Pancreas (tissue), 10 donors: Measurements from ENCODE around the gene NHLRC4. TPM values are rescaled to one million over a fixed set of nuclear protein-coding genes. Genes with fewer than 3 reads are reported as not detected.
"Not testable (repeated sequence)": the region's sequence is repeated elsewhere in the genome, so short reads cannot be mapped to it uniquely, and the experiment has no call there.

Experiments used
- ATAC-seq, 4 donors: fragments of 200-7000 bp; cut with Tn5 transposase; one replicate each; pipeline versions ENCODE4 v1.8.0 to v1.9.1; 2020; ENCODE audit warnings: mild to moderate bottlenecking in 4 of 4, moderate library complexity in 4 of 4
- DNase-seq, 6 donors: peaks; one replicate each; pipeline ENCODE4 v3.0.0-alpha.2; 2020
- FAIRE-seq: peaks from 2 replicates; lab custom pipeline; 2012; peaks lifted over from hg19 to GRCh38; lab: Jason Lieb, UNC
- H3K27ac ChIP-seq, 4 donors: fragments of 200-600 bp; sonication (generic); 1 replicate in 3 of 4; 2 replicates in 1 of 4; pipeline versions ENCODE4 v1.5.0 to v1.8.0; 2020
- H3K27me3 ChIP-seq, 4 donors: fragments of 200-600 bp; one replicate each; pipeline ENCODE4 v1.8.0; 2021
- H3K36me3 ChIP-seq, 3 donors: fragments of 200-600 bp; sonication (generic) in 1 of 3; one replicate each; pipeline versions ENCODE4 v1.5.0 to v1.8.0; 2020 to 2021
- H3K4me1 ChIP-seq, 3 donors: fragments of 200-600 bp; one replicate each; pipeline ENCODE4 v1.8.0; 2021
- H3K4me3 ChIP-seq, 4 donors: fragments of 200-600 bp; sonication (generic) in 2 of 4; one replicate each; pipeline versions ENCODE4 v1.5.0 to v1.8.0; 2020 to 2021
- H3K9me3 ChIP-seq, 4 donors: fragments of 200-600 bp; one replicate each; pipeline ENCODE4 v1.8.0; 2021
- WGBS, 2 donors: extraction: QIAGEN DNeasy Blood & Tissue Kit; methylation state at CpG; one replicate each; pipeline ENCODE4 v1.1.7; 2013; 5-methylcytosine and 5-hydroxymethylcytosine counted together
- intact Hi-C, 3 donors: fragments of 100-400 bp; cut with DNase I; formaldehyde crosslinking; loops; one replicate each; pipeline versions ENCODE4 v1.11.1 to v1.14.2; 2022
- polyA plus RNA-seq, 2 donors: library from polyadenylated mRNA; stranded (reverse); fragments of 200-250 nt; gene quantifications; one replicate each; pipeline ENCODE4 v1.2.3, GENCODE V29; 2013
- total RNA-seq, 6 donors: library from RNA; stranded (reverse); fragmentation: NEBNext Ultra II Directional in 4 of 6; extraction: Animal tissue kit (Norgen Biotek cat#: 25700) in 4 of 6; gene quantifications; one replicate each; pipeline versions ENCODE4 v1.2.1 to v1.2.4, GENCODE V29; 2021 to 2023
- TF ChIP-seq, protein P1 (sequence below), 4 donors: fragments of 200-600 bp; sonication (generic) in 3 of 4; IDR thresholded peaks; one replicate each; pipeline versions ENCODE4 v1.5.0 to v1.8.0; 2021; ENCODE audit warnings: antibody characterized with exemption in 4 of 4
- donor health status: healthy with polysubstance abuse.
- donor health status: DM: no; HTN: no; CAD: no; lungs with moderate emphysema.
- donor health status: DM: no; HTN: no; CAD: no.
- donor health status: control.
- donor health status: control.
- donor health status: Bipolar disorder and iron deficiency.
- donor health status: DM: yes; HTN: yes; CAD: no.
- donor health status: DM: no; HTN: no; CAD: no.
- donor health status: DM: no; HTN: no; CAD: no.
- donor health status: DM: yes; HTN: yes; CAD: no.

NHLRC4 gene
- total and polyA plus RNA-seq, 8 donors, result 0.05 to 0.28 (median 0.14) TPM; not detected in 2

DNA sequence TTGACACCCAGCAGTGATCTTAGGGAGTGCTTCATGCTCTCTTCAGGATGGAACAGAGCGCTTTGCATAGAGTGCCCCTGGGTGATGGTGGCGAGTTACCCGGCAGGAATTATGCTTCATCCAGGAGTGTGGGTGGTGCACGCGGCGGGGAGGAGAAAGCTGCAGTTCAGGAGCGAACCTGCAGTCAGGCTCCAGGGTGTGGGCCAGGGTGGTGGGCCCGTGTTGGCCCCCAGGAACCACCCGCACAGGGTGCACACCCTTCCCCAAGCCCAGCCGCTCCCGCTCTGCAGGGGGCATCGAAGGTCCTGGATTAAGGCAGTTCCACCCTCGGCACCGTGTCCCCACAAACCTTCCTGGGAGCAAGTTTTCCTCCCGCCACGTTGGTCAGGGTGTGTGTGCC is 27.0 kb downstream of the NHLRC4 start:
- FAIRE-seq (no peak), DNase-seq (peak in 2 of 6 donors; percentile 58 to 63), ATAC-seq (no peak)
- Histone ChIP-seq H3K4me1 (peaks cover 50 to 53% (median 52%) of the 10 kb centered on the region in 3 donors), H3K27me3 (no peaks in the 10 kb centered on the region), H3K36me3 (no peaks in the 10 kb centered on the region), H3K9me3 (no peaks in the 10 kb centered on the region), H3K27ac (peak overlapping the region; percentile 86 to 98 (median 97)), H3K4me3 (peak overlapping the region in 2 of 4 donors; percentile 13 to 22)
- TF ChIP-seq, protein P1, sequence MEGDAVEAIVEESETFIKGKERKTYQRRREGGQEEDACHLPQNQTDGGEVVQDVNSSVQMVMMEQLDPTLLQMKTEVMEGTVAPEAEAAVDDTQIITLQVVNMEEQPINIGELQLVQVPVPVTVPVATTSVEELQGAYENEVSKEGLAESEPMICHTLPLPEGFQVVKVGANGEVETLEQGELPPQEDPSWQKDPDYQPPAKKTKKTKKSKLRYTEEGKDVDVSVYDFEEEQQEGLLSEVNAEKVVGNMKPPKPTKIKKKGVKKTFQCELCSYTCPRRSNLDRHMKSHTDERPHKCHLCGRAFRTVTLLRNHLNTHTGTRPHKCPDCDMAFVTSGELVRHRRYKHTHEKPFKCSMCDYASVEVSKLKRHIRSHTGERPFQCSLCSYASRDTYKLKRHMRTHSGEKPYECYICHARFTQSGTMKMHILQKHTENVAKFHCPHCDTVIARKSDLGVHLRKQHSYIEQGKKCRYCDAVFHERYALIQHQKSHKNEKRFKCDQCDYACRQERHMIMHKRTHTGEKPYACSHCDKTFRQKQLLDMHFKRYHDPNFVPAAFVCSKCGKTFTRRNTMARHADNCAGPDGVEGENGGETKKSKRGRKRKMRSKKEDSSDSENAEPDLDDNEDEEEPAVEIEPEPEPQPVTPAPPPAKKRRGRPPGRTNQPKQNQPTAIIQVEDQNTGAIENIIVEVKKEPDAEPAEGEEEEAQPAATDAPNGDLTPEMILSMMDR (IDR thresholded peaks at IDR 0.05), result no peak
- 47 to 55% methylated on average over 14 to 16 of the region's 16 CpGs for WGBS, 2 donors
- intact Hi-C loops, result no loop called here

DNA sequence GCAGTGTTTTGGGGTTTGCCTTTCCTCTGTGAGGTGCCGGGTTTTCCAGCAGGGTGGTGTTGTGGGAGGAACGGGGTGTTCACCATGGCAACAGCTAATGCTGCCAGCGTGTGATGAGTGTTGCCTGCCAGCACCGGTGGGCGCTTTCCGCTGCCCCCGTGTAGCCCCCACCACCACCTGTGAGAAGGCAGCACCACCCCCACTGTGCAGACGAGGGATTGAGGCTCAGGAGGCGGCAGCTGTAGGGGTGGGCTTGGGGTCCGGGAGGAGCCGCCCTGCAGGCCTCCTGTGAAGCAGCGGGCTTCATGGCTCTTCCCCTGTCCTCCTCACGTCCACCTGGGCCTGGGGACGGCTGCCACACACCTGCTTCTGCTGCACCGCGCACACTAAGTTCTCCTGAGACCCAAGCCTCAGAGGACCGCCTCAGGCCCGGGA is 28.3 kb downstream of the NHLRC4 start:
- DNase-seq (peak in 5 of 6 donors; percentile 29 to 72 (median 31)), FAIRE-seq (no peak), ATAC-seq (no peak)
- Histone ChIP-seq H3K4me1 (peaks cover 50 to 53% (median 52%) of the 10 kb centered on the region in 3 donors), H3K36me3 (peaks cover 0 to 2% (median 0%) of the 10 kb centered on the region in 3 donors), H3K27ac (peak overlapping the region in 3 of 4 donors; percentile 15 to 98 (median 31)), H3K9me3 (no peaks in the 10 kb centered on the region), H3K4me3 (no peak overlapping the region), H3K27me3 (no peaks in the 10 kb centered on the region)
- TF ChIP-seq, protein P1 (IDR thresholded peaks at IDR 0.05), result no peak
- 77 to 81% methylated on average over 18 of the region's 18 CpGs for WGBS, 2 donors
- intact Hi-C loops, result no loop called here

DNA sequence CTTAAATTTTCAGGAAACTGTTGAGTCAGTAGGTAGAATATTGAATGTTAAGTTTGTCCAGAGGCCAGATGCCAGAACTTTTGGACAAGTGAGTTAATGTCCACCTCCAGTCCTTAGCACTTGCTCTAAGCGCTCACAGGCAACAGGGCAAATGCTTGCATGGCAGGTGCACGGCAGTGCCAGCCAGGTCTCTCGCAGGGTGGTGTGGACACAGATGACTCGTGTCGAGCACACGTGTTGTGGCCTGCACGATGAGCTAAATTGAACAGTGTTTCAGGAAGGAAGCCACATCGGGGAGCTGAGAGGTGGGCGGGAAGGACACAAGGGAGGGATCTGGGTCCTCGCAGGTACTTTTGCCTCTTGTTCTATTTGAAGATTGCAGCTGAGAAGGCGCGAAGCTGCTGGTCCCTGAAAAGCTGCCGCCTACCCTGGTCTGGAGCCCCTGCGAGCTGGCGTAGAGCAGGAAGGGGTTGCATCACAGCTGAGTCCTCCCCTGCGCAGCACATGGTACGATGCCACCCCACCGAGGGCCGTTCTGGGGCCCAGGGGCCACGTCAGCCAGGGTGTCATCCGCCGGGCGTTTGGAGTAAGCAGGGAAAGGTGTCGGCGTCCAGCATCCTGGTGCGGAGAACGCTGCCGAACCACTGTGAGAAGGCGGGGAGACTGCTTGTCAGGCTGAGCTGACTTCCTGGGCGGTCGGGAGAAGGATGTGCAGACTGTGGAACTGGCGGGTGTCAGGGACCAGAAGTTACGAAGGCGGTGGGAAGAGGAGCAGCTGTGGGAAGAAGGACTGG is 29.3 kb downstream of the NHLRC4 start:
- WGBS, 2 donors, result 61 to 63% methylated on average over 34 of the region's 34 CpGs
- H3K27ac ChIP-seq, result peak overlapping the region in 2 of 4 donors; percentile 44 to 98
- H3K36me3 ChIP-seq, result peaks cover 0 to 6% (median 0%) of the 10 kb centered on the region in 3 donors
- H3K4me1 ChIP-seq, result peaks cover 50 to 53% (median 52%) of the 10 kb centered on the region in 3 donors
- intact Hi-C loops, result no loop called here
- TF ChIP-seq, protein P1 (IDR thresholded peaks at IDR 0.05), result no peak
- no peak for FAIRE-seq
- DNase-seq, result peak; percentile 65 to 82 (median 74)
- H3K4me3 ChIP-seq, result no peak overlapping the region
- H3K9me3 ChIP-seq, result no peaks in the 10 kb centered on the region
- ATAC-seq, result peak; percentile 13 to 40 (median 24)
- no peaks in the 10 kb centered on the region for H3K27me3 ChIP-seq

DNA sequence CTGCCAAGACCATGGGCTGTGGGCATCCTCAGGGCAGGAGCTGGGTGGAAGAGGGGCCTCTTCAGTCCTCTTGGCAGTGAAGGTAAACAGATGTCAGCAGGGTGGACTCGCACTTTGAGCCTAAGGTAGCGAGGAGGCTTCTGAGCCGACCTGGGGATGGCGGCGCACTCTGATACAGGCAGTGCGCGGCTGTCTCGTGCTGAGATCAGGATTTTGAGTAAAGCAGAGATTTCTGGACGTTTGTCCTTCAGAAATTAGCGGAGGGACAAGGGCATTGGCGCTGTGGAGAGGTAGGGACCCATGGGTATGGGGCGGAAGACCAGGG is 29.9 kb downstream of the NHLRC4 start:
- Histone ChIP-seq H3K36me3 (peaks cover 0 to 6% (median 0%) of the 10 kb centered on the region in 3 donors), H3K27me3 (no peaks in the 10 kb centered on the region), H3K4me1 (peaks cover 48 to 51% (median 50%) of the 10 kb centered on the region in 3 donors), H3K4me3 (no peak overlapping the region), H3K9me3 (no peaks in the 10 kb centered on the region), H3K27ac (peak overlapping the region in 1 of 4 donors; percentile 98)
- FAIRE-seq (no peak), DNase-seq (peak in 2 of 6 donors; percentile 36 to 78), ATAC-seq (no peak)
- TF ChIP-seq, protein P1 (IDR thresholded peaks at IDR 0.05), result no peak
- intact Hi-C loops, result no loop called here
- WGBS, 2 donors, result 52 to 63% methylated on average over 12 of the region's 12 CpGs

DNA sequence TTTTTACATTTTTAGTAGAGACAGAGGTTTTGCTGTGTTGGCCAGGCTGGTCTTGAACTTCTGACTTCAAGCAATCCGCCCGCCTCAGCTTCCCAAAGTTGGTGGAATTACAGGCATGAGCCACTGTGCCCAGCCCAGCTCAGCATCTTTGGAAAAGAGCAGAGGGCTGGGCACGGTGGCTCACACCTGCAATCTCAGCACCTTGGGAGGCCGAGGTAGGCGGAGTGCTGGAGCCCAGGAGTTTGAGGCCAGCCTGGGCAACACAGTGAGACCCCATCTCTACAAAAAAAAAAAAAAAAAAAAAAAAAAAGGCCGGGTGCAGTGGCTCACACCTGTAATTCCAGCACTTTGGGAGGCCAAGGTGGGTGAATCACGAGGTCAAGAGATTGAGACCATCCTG is 30.9 kb downstream of the NHLRC4 start:
- H3K27me3 ChIP-seq, FAIRE-seq, ATAC-seq, H3K9me3 ChIP-seq, DNase-seq, intact Hi-C loops, H3K27ac ChIP-seq, H3K4me3 ChIP-seq, H3K36me3 ChIP-seq: not testable (repeated sequence)
- peaks cover 38 to 41% (median 40%) of the 10 kb centered on the region in 3 donors for H3K4me1 ChIP-seq
- WGBS, 2 donors, result 93 to 99% methylated on average over 6 to 7 of the region's 7 CpGs
